ENCODE measurements around the gene NHERF2.

GRCh38 chr16:1983544-1984346 lies 43.0 kb upstream of the NHERF2 start, which contains the start of gene GFER:
- no peak; the same call in 1 of the 2 replicates for TF ChIP-seq CTCF (conservative IDR thresholded peaks at IDR 0.05)
- no peak for TF ChIP-seq EZH2 (IDR thresholded peaks at IDR 0.05; ENCODE audit: low read depth)

Measured in PC-9 (cell line).